OCI-LY1 (cell line): ENCODE data around the gene MEIOC.
"Not testable (repeated sequence)": the region's sequence is repeated elsewhere in the genome, so short reads cannot be mapped to it uniquely, and the experiment has no call there.

ENCODE experiments used
- H2AFZ ChIP-seq: fragments of 200-600 bp; sonication (generic), shearing (Covaris generic); 2 replicates; pipeline ENCODE4 v1.6.0; 2014; ENCODE audit warnings: antibody characterized with exemption, mild to moderate bottlenecking, low read length
- H3F3A ChIP-seq: fragments of 200-600 bp; sonication (generic), shearing (Covaris generic); 2 replicates; pipeline ENCODE4 v1.6.0; 2014; ENCODE audit warnings: mild to moderate bottlenecking, antibody characterized with exemption, low read length, moderate library complexity; ENCODE audit not compliant: insufficient read depth
- H3K27ac ChIP-seq: fragments of 200-600 bp; sonication (generic); 2 replicates; pipeline ENCODE4 v1.5.1; 2014; ENCODE audit warnings: low read length, mixed run types, mild to moderate bottlenecking, low read depth; ENCODE audit not compliant: poor library complexity, severe bottlenecking
- H3K27me3 ChIP-seq: fragments of 200-600 bp; sonication (generic); 2 replicates; pipeline ENCODE4 v1.6.0; 2014; ENCODE audit warnings: antibody characterized with exemption, mild to moderate bottlenecking, low read length, moderate library complexity; ENCODE audit not compliant: insufficient read depth
- H3K36me3 ChIP-seq: fragments of 200-600 bp; sonication (generic); 2 replicates; pipeline ENCODE4 v1.6.1; 2014; ENCODE audit warnings: mild to moderate bottlenecking, antibody characterized with exemption, low read length, moderate library complexity, mixed read lengths; ENCODE audit not compliant: insufficient read depth
- H3K4me1 ChIP-seq: fragments of 200-600 bp; sonication (generic); 2 replicates; pipeline ENCODE4 v1.5.1; 2014; ENCODE audit warnings: mild to moderate bottlenecking, low read length, moderate library complexity; ENCODE audit not compliant: insufficient read depth, severe bottlenecking
- H3K4me2 ChIP-seq: fragments of 200-600 bp; sonication (generic), shearing (Covaris generic); 2 replicates; pipeline ENCODE4 v1.6.1; 2014; ENCODE audit warnings: low read length
- H3K4me3 ChIP-seq: fragments of 200-600 bp; sonication (generic); 2 replicates; pipeline ENCODE4 v1.5.1; 2014; ENCODE audit warnings: low read length, low read depth, mild to moderate bottlenecking, mixed read lengths; ENCODE audit not compliant: poor library complexity, severe bottlenecking
- H3K79me2 ChIP-seq: fragments of 200-600 bp; shearing (Covaris generic); 2 replicates; pipeline ENCODE4 v1.6.1; 2016; ENCODE audit warnings: mixed run types, low read length, mixed read lengths; ENCODE audit not compliant: insufficient read depth
- H3K9ac ChIP-seq: fragments of 200-600 bp; sonication (generic), shearing (Covaris generic); 2 replicates; pipeline ENCODE4 v1.6.1; 2014; ENCODE audit warnings: mild to moderate bottlenecking, low read length, mixed read lengths
- H3K9me2 ChIP-seq: fragments of 200-600 bp; sonication (generic), shearing (Covaris generic); 2 replicates; pipeline ENCODE4 v1.6.1; 2014; ENCODE audit warnings: low read depth, mild to moderate bottlenecking, low read length, mixed read lengths
- H3K9me3 ChIP-seq: fragments of 200-600 bp; shearing (Covaris generic); 2 replicates; pipeline ENCODE4 v1.6.1; 2014; ENCODE audit warnings: low read length, mixed read lengths
- H4K20me1 ChIP-seq: fragments of 200-600 bp; sonication (generic), shearing (Covaris generic); 2 replicates; pipeline ENCODE4 v1.6.0; 2016; ENCODE audit warnings: mild to moderate bottlenecking, low read length; ENCODE audit not compliant: insufficient read depth
- CTCF ChIP-seq: fragments of 200-600 bp; sonication (generic), shearing (Covaris generic); IDR thresholded peaks from 2 replicates; pipeline ENCODE4 v1.5.1; 2017; ENCODE audit warnings: mild to moderate bottlenecking, antibody characterized with exemption, low read length, moderate library complexity, mixed read lengths
- EZH2 ChIP-seq: fragments of 200-600 bp; sonication (generic), shearing (Covaris generic); IDR thresholded peaks from 2 replicates; pipeline ENCODE4 v1.8.0; 2017; ENCODE audit warnings: borderline replicate concordance, mixed run types, mild to moderate bottlenecking, antibody characterized with exemption, low read length, moderate library complexity, mixed read lengths

Gene MEIOC

DNA sequence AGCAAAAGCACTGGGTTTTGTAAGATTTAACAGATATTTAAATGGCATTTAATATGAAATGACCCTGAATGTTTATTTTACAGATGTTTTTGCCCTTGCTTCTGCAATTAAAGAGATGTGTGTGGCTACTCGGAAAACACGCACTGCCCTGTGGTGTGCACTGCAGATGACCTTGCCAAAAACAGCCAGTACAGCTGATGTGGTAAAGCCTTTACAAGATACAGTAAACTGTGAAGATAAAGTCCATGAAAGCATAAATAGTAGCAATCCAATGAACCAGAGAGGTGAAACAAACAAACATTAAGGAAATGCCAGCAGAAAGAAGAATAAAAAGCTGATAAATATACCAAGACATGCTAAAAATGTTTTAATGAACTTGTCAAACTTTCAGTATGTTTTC, 17.6 kb downstream of the MEIOC start:
- H3K9me3 ChIP-seq = no peaks in the 10 kb centered on the region
- H3K79me2 ChIP-seq = no peaks in the 10 kb centered on the region
- no peak overlapping the region for H3K4me2 ChIP-seq
- H4K20me1 ChIP-seq = no peaks in the 10 kb centered on the region; the same call in 1 of the 2 replicates
- no peaks in the 10 kb centered on the region for H3K27me3 ChIP-seq
- no peak for TF ChIP-seq EZH2
- TF ChIP-seq CTCF = no peak
- H3K9me2 ChIP-seq = no peaks in the 10 kb centered on the region
- no peaks in the 10 kb centered on the region for H3K4me1 ChIP-seq
- H3K9ac ChIP-seq = no peak overlapping the region
- H3K36me3 ChIP-seq = peaks cover 13% of the 10 kb centered on the region; the same call in 1 of the 2 replicates
- no peaks in the 10 kb centered on the region for H3F3A ChIP-seq
- H3K4me3 ChIP-seq = no peak overlapping the region
- H3K27ac ChIP-seq = no peak overlapping the region
- no peak overlapping the region for H2AFZ ChIP-seq

GRCh38 chr17:44677136-44677535, 20.9 kb downstream of the MEIOC start:
- Histone ChIP-seq H3K9me3 (no peaks in the 10 kb centered on the region), H3K9ac (no peak overlapping the region), H3K27ac (no peak overlapping the region), H3K27me3 (no peaks in the 10 kb centered on the region), H3K79me2 (no peaks in the 10 kb centered on the region), H3K4me2 (no peak overlapping the region), H3F3A (no peaks in the 10 kb centered on the region), H3K4me1 (no peaks in the 10 kb centered on the region), H3K9me2 (no peaks in the 10 kb centered on the region), H4K20me1 (no peaks in the 10 kb centered on the region; the same call in 1 of the 2 replicates), H3K36me3 (peaks cover 33% of the 10 kb centered on the region; the same call in 1 of the 2 replicates), H2AFZ (no peak overlapping the region), H3K4me3 (no peak overlapping the region)
- no peak for TF ChIP-seq CTCF
- TF ChIP-seq EZH2 = no peak

- not testable (repeated sequence) for H4K20me1 ChIP-seq, H3K9me2 ChIP-seq, H3K9ac ChIP-seq, H3K79me2 ChIP-seq, H3K27me3 ChIP-seq, H3K4me3 ChIP-seq, H2AFZ ChIP-seq, H3K9me3 ChIP-seq, H3F3A ChIP-seq
- Histone ChIP-seq H3K4me1 (peaks cover 17% of the 10 kb centered on the region), H3K4me2 (peak overlapping the region; percentile 24; the same call in 1 of the 2 replicates), H3K27ac (peak overlapping the region; percentile 71), H3K36me3 (peaks cover 57% of the 10 kb centered on the region)
Observed at GRCh38 chr17:44683303-44683702, 27.0 kb downstream of the MEIOC start.

GRCh38 chr17:44687756-44688155, 31.5 kb downstream of the MEIOC start:
- H3K4me2 ChIP-seq = no peak overlapping the region
- H4K20me1 ChIP-seq = no peaks in the 10 kb centered on the region
- peaks cover 17% of the 10 kb centered on the region for H3K79me2 ChIP-seq
- no peak overlapping the region for H3K27ac ChIP-seq
- H3K9ac ChIP-seq = no peak overlapping the region
- peaks cover 33% of the 10 kb centered on the region for H3K4me1 ChIP-seq
- TF ChIP-seq CTCF (no peak), EZH2 (no peak)
- H3F3A ChIP-seq = no peaks in the 10 kb centered on the region
- no peaks in the 10 kb centered on the region for H3K27me3 ChIP-seq
- H3K9me2 ChIP-seq = no peaks in the 10 kb centered on the region
- H3K9me3 ChIP-seq = no peaks in the 10 kb centered on the region
- H3K4me3 ChIP-seq = no peak overlapping the region
- peaks cover 25% of the 10 kb centered on the region for H3K36me3 ChIP-seq
- no peak overlapping the region for H2AFZ ChIP-seq
